ENCODE measurements around the gene CADM3.

CADM3 gene

GRCh38 chr1:159171254-159171687, at the start of gene CADM3:
Gene CADM3 (plus strand): TSS chr1:159171615. CDS start chr1:159171766, 151 bp downstream.
- DNase-seq (ENCODE audit: low spot score): no peak

DNA sequence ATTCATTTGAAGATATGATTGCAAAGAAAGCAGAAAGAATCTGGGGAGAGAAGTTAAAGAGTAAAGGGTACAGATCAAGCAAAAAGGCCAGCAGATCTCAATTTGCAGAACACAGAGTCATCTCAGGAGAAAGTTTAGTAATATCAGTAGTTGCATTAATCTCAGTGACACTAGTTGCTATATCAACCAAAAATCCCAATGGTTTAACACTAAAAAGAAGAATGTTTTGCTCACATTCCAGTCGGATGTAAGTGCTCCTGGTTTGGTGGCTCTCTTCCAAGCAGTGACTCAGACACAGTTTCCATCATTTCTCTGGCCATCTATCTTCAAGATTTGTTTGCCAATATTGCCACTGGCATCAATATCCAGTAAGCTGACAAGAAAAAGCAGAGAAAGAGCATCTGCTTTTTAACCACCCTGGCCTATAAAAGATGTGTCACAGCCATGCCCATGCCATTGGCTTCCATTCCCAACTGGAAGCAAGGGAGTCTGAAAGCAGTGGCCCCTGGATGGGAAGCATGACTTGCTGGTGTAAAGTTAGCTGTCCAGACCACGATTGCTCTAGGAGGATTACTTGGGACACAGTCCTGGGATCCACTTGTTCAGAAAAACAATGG, 49.3 kb upstream of the CADM3 start:
- DNase-seq (ENCODE audit: low spot score): no peak

GRCh38 chr1:159123587-159123986, 47.8 kb upstream of the CADM3 start:
- no peak for DNase-seq (ENCODE audit: low spot score)

- DNase-seq (ENCODE audit: low spot score): peak; percentile 57
Measured at GRCh38 chr1:159132271-159132881, 39.0 kb upstream of the CADM3 start.

DNA sequence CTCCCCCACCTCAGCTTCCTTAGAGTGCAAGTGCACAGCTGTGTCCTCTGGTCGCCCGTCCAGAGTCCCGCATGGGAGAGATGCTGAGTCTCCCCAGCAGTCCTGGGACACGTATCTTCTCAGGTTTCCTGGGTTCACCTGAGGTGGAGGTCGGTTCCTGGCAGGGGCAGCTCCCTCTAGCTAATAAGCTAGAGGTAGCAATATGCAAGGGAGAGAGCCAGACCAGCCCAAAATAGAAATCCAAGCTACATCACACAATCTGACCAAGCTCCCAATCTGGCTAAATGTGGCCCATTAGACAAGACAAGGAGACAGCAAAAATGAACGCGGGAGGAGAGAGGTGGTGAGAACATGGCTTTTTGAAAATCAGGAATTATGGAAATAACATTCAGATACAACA, 30.9 kb upstream of the CADM3 start:
- DNase-seq (ENCODE audit: low spot score): no peak

GRCh38 chr1:159141584-159142390, 29.6 kb upstream of the CADM3 start:
- no peak for DNase-seq (ENCODE audit: low spot score)

DNA sequence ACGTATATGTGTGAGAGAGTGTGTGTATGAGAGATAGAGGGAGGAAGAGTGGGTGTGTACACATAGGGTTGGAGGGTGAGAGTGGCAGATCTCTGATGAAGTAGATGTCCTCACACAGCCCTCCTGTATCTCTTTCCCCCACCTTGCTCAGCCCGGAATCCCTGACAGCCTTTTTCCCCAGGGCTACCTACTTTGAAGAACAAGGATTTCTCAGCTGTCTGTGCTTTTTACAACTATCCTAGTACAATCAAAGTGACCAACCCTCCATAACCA, 29.1 kb upstream of the CADM3 start:
- no peak for DNase-seq (ENCODE audit: low spot score)

DNA sequence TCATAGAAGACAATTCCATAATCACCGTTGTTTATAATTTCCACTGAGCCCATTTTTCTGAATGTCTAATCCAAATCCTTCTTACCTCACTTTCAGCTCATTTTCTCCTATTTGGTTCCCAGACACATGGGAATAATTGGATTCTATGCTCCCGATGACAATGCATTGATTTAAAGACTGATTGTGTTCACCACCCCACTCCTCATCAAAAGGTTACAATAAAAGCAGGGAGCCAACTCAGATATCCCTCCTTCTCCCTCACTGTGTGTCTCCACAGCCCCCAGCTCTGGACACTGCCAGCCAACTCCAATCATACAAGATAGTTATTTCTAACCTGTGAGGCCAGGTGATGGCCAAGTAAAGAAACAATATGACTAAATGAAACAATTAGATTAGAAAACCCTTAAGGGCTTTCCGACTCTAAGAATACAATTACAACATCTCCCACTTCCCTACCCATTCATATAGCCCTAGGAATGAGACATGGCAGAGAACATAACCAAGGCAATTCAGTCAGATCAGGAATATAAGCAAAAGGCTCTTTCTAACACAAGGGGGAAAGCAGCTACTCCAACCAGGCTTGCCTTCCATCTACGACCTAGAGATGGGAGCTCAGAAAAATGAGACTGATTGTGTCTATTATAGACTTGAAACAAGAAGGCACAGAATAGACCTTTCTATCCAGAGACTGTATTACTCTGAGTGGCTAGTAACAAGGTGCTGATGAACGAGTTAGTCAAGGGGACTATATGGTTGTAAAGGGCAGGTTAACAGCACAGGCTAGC, 28.5 kb upstream of the CADM3 start:
- DNase-seq (ENCODE audit: low spot score): no peak

- no peak for DNase-seq (ENCODE audit: low spot score)
Measured at GRCh38 chr1:159144571-159144970, 26.8 kb upstream of the CADM3 start.

DNA sequence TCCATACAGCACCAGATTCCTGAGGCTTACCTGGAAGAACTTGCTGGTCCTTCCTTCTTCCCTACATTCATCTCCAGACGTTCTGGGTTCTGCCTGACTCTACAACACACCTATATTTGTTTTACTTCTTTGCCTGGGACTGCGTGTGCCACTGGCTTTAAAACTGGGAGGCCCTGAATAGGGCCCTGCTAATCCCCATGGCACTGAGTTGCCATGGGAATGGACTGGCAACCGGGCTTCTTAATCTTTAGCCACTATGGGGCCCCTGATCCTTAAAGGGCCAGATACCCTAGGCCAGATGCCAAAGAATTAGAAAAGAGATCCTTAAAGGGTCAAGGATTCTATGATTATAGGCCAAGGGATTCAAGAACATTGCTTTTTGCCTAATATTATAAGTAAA, 24.4 kb upstream of the CADM3 start:
- no peak for DNase-seq (ENCODE audit: low spot score)

GRCh38 chr1:159152031-159152430, 19.4 kb upstream of the CADM3 start:
- DNase-seq (ENCODE audit: low spot score): no peak

GRCh38 chr1:159161001-159161718, 10.3 kb upstream of the CADM3 start:
- peak; percentile 57 for DNase-seq (ENCODE audit: low spot score)

DNA sequence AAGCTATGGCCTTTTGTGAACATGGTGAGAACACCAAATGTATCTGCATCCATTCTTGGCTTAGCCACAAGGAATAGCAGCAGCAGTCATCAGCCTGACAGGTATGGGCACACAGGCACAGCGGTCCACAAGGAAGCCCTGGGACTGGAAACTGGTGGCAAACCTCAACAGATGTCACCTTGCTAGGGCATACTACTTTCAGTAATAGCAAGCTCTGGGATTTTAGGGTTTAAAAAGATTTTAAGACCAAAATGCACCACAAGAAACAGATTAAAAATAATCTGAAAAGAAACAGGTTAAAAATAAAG, 9.7 kb upstream of the CADM3 start:
- DNase-seq (ENCODE audit: low spot score): no peak

GRCh38 chr1:159162516-159163265, 8.7 kb upstream of the CADM3 start:
- no peak for DNase-seq (ENCODE audit: low spot score)

DNA sequence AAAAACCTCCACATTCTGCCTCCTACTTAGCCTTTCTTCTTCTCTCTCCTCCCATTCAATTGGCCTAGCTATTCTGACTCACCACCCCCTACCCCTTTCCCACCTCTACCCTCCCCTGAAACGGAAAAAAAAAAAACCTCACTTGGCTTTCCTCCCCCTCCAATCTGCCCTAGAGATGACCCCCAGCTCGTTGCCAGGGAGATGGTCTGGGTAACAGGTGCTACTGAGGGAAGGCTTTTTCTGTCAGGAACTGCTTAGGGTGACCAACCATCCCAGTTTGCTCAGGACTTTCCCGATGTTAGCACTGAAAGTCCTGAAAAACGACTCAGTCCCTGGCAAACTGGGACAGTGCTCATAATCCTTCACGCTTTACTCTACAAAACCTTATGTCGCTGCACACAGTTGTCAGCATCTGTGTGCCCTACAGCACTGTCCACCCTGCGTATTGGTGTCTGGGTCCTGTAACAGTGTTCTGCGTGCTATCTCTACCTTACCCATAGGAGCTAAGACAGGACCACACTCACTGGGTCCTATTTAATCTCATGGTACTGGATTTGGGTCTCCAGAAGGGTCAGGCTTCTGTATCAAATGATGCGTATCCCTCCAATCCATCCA, 7.7 kb upstream of the CADM3 start:
- DNase-seq (ENCODE audit: low spot score): no peak

- no peak for DNase-seq (ENCODE audit: low spot score)
Measured at GRCh38 chr1:159168043-159168442, 3.4 kb upstream of the CADM3 start.

DNA sequence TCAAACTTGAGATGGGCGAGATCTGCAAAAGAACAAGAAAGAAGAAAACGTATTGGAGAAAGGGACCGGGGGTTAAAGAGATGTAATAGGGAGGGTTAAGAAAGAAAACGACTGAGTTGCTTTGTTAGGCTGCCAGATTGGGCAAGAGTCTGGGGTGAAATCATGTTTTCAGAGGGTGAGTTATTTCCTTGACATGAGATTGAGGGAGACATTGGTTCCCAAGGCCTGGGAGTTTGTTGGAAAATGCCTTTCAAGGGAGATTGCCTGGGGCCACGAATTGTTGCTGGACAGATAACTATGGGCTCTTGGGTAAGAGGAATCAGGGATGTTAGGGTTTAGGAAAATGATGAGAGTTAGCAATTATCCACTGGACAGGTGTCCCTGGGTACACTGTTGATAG, 776 bp upstream of the CADM3 start:
- no peak for DNase-seq (ENCODE audit: low spot score)

DNA sequence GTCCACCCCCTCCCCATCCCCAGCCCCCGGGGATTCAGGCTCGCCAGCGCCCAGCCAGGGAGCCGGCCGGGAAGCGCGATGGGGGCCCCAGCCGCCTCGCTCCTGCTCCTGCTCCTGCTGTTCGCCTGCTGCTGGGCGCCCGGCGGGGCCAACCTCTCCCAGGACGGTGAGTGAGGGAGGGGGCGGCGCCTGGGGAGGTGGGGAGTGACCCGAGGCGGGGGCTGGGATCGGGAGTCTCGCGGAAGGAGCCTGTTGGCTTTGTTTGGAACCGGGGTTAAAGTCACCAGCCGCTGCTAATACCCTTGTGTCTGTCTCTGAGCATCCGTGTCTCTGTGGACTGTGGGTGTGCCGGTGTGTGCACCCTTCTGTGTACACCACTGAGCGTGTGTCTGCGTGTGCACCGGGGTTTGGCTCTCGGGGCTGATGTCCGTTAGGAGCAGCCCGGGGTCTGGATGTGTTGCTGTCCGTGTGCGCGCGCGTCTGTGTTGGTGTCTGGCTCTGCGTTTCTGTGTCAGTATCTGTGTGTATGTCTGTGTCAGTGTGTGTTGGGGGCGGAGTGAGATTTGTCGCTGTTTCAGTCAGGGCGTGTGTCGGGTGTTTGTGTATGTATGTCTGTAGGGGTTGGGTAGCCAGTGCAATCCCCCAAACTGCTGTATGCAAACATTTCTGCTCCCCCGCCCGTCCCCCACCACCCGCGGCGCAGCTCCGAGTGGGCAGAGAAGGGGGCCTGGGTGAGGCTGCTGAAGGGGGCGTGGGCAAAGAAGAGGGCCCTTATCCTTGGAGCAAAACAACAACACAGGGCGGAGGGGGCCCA, 480 bp downstream of the CADM3 start:
- DNase-seq (ENCODE audit: low spot score): no peak

GRCh38 chr1:159172614-159173291, 1.3 kb downstream of the CADM3 start:
- no peak for DNase-seq (ENCODE audit: low spot score)

DNA sequence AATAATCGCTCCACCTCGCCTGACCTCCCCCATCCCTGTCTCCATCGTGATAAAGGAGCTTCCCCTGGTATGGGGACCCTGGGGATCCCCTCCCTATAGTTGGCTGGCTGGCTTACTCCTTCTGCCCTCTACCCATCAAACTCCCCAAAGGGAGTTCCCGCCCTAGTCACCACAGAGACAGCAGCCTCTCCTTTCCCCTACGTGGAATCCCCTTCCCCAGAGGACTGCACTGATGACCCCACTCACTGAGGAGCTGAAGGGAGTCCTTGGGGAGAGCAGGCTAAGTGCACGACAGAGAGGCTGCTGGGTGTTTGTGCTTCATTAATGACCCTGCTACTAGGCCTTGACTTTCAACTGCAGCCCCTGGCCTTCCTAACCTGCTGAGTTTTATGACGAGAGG, 1.9 kb downstream of the CADM3 start:
- no peak for DNase-seq (ENCODE audit: low spot score)
